Activated CD8-positive, alpha-beta memory T cell treated with anti-CD3 and anti-CD28 coated beads, Interleukin-2, amount 50 U/mL, for 1 hour (primary cell): ENCODE measurements around the gene WDR20.
"Not testable (repeated sequence)": the region's sequence is repeated elsewhere in the genome, so short reads cannot be mapped to it uniquely, and the experiment has no call there.

ENCODE experiments used
- DNase-seq: peaks from one replicate; pipeline ENCODE4 v3.0.0-alpha.2; 2020; ENCODE audit errors: extremely low read depth

The WDR20 gene, protein sequence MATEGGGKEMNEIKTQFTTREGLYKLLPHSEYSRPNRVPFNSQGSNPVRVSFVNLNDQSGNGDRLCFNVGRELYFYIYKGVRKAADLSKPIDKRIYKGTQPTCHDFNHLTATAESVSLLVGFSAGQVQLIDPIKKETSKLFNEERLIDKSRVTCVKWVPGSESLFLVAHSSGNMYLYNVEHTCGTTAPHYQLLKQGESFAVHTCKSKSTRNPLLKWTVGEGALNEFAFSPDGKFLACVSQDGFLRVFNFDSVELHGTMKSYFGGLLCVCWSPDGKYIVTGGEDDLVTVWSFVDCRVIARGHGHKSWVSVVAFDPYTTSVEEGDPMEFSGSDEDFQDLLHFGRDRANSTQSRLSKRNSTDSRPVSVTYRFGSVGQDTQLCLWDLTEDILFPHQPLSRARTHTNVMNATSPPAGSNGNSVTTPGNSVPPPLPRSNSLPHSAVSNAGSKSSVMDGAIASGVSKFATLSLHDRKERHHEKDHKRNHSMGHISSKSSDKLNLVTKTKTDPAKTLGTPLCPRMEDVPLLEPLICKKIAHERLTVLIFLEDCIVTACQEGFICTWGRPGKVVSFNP

DNA sequence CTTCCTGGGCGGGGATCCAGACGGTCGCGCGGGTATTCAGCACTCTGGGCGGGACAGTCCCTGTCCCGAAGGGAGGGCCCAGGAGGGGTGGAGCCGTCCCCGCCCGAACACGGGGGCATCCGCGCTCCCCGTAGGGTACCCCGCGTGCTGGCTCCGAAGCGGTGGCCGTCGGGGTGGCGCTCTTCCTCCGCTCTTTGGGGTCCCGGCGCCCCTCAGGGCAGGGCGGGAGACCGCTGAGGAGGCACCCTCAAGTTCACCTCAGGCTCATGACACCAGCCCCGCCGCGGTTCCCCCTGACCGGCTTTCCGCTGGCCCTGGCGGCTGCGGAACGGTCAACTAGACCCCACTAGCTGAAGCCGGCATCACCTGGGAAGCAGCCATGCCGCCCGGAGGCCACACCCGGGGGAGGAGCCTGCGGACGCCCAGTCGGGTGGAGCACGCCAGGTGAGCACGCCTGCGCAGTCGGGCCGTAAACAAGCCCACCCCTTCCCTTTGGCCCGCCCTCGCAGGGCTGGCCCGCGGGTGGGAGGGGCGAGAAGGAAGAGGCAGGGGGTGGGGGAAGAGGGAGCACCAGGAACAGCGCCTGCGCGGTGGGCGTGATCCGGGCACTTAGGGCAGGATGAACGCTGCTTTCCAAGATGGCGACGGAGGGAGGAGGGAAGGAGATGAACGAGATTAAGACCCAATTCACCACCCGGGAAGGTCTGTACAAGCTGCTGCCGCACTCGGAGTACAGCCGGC is at the start of gene WDR20:
Gene WDR20, plus strand, starts transcription at position 612 of the 741 bp plus-strand sequence. Its CDS starts 27 bp downstream, at position 639.
- peak; percentile 98 for DNase-seq

DNA sequence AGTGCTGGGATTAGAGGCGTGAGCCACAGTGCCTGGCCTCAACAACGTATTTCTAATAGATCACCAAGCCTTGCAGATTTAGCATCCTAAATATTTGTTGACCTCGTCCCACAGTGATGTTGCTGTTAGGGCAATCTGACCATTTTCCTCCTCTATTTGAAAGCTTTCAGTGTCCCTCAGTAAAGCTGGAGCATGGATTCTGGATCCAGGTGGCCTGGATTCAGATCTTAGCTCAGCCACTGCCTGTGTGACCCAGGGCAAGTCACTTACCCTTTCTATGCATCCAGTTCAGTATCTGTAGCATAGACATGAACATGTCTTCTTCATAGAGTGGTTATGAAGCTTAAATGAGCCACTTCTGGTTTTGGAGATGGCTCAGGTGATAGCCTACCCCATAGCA is 49.0 kb upstream of the WDR20 start:
- no peak for DNase-seq

DNA sequence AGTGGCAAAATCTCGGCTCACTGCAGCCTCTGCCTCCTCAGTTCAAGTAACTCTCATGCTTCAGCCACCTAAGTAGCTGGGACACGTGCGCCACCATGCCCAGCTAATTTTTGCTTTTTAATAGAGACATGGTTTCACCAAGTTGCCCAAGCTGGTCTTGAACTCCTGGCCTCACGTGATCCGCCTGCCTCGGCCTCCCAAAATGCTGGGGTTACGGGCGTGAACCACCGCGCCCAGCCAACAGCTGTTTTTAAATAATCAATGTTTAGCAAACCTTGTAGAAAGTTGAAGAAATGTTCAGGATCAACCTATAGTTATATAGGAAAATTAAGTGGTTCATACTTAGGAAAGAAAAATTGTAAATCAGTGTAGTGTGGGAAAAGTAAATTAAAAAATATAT is 46.9 kb upstream of the WDR20 start:
- DNase-seq, result no peak

DNA sequence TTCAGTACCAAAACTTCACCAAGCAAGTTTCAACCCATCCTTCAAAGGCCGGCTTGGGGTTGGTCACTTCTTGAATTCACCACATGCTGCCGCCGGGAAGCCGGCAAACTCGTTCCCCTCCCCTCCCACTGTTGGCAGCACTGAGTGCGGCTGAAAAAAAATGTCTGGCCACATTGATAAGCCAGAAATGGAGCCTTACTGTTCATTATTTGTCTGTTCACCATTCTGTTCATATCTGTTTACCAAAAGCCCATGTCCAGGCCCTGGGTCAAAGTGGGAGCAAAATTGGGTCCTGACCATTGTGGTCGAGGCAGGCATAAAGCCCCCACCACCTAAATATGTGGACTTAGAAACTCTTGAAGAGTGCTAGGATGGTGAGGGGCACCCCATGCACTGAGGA is 45.6 kb upstream of the WDR20 start:
- DNase-seq, result no peak

DNA sequence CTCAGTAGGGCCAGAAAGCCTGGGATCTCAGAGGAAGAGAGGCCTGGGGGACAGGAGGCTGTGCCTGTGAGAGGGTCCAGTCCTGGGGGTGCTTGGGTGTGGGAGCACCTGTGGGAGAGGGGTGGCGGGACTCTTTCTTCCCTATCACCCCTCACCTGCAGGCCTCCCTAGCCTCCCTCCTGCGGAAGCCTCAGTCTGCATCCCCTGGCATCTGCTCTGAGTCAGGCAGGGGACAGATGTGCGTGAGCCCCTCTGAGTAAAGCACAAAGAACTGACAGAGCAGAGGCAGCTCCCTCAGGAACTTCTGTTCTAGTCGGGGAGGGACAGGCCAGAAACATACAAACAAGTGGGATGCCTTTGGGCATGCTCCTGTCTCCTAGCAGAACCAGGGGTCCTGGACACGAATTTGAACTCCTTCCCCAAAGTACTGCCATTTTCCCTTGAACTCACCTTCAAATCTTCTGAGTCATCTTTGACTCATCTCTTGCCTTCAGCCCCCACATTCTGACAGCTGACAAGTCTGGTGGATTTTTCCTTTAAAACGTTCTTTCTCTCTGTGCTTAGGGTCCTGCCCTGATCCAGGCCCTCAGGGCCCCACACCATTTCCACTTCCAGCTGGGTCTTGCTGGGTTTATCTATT is 44.3 kb upstream of the WDR20 start:
- no peak for DNase-seq

DNA sequence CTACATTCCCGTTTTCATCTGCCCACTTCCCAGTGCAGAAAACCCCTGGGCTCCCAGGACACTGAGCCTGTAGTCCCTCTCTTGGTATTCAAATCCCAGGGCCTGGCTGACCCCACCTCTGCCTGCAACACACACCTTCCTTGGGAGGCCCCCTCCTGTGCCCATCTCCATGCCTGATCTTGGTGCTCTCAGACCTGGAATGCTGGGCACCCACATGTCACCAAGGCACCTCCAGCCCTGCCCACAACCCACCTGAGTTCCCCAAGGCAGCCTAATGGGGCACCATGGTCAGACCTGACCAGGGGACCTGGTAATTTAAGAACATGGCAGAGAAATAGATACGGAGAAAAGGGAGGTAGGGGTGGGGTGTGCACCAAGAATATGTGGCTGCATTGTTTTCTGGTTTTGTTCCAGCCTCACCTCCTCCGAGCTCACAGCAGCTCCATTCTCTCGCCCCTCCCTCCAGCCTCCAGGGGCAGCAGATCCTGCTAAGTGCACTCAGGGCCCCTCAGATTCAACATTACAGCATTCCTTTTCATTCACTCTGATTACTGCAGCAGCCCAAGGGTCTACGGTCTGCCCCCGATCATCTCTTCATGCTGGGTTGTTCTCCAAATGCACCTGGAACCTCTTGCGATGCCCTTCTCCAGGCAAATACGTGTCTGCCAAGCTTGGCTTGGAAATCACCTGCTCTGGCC is 43.7 kb upstream of the WDR20 start:
- DNase-seq, result no peak

GRCh38 chr14:102096569-102097188 is 43.0 kb upstream of the WDR20 start:
- no peak for DNase-seq

- DNase-seq, result no peak
These were observed 42.1 kb upstream of the WDR20 start for GRCh38 chr14:102097441-102098135.

DNA sequence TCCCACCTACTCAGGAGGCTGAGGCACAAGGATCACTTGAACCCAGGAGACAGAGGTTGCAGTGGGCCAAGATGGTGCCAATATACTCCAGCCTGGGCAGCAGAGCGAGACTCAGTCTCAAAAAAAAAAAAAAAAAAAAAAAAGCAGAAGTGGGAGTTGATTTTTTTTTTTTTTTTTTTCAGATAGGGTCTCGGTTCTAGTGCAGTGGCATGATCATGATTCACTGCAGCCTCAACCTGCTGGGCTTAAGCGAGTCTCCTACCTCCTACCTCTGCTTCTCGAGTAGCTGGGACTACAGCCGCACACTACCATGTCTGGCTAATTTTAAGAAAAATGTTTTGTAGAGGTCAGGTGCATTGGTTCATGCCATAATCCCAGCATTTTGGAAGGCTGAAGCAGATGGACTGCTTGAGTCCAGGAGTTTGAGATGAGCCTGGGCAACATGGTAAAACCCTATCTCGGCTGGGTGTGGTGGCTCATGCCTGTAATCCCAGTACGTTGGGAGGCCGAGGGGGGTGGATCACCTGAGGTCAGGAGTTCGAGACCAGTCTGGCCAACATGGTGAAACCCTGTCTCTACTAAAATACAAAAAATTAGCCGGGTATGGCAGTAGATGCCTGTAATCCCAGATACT is 36.5 kb upstream of the WDR20 start:
- DNase-seq, result no peak

DNA sequence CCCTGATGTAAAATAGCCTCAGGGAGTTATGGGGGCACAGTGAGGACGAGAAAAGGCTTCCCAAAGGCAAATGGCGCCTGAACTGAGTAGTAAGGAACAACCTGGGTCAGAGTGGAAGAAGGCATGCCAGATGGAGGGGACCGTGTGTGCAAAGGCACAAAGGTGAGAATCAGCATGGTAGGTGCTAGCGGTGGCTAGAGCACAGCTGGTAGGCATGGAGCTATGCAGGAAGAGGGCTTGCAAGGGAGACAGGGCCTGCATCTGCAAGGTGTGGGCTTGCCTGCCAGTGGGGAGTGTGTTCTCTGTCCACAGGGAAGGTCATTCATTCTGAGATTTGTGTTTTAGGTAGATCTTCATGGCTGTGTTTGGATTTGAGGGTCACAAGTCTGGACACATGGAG is 34.3 kb upstream of the WDR20 start:
- no peak for DNase-seq

DNA sequence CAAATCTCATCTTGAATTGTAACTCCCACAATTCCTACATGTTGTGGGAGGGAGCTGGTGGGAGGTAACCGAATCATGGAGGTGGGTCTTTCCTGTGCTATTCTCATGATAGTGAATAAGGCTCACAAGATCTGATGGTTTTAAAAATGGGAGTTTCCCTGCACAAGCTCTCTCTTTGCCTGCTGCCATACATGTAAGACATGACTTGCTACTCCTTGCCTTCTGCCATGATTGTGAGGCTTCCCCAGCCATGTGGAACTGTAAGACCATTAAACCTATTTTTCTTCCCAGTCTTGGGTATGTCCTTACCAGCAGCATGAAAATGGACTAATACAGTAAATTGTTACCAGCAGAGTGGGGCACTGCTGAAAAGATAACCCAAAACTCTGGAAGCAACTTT is 30.4 kb upstream of the WDR20 start:
- DNase-seq, result not testable (repeated sequence)

DNA sequence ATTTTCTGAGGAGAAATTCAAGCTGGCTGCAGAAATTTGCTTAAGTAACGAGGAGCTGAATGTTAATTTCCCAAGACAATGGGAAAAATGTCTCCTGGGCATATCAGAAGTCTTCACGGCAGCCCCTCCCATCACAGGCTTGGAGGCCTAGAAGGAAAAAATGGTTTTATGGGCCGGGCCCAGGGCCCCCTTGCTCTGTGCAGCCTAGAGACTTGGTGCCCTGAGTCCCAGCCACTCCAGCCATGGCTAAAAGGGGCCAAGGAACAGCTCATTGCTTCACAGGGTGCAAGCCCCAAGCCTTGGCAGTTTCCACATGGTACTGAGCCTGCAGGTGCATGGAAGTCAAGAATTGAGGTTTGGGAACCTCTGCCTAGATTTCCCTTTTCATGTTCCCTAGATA is 28.6 kb upstream of the WDR20 start:
- no peak for DNase-seq

- DNase-seq, result no peak
These were observed 23.1 kb upstream of the WDR20 start for GRCh38 chr14:102116361-102117180.

- no peak for DNase-seq
These were observed 21.8 kb upstream of the WDR20 start for GRCh38 chr14:102117852-102118251.

GRCh38 chr14:102120888-102121287 is 18.8 kb upstream of the WDR20 start:
- DNase-seq, result no peak

GRCh38 chr14:102121567-102121966 is 18.1 kb upstream of the WDR20 start:
- no peak for DNase-seq

DNA sequence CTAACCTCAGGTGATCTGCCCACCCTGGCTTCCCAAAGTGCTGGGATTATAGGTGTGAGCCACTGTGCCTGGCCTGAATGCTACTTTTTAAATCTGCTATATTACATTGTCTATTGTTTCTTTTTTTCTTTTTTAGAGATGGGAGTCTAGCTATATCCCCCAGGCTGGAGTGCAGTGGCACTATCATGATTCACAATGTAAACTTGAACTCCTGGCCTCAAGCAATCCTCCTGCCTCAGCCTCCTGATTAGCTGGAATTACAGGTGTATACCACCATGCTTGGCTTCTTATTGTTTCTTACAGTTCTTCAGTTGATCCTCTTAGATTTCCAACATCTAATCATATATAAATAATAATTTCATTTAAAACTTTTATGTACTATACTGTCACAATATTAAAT is 15.3 kb upstream of the WDR20 start:
- DNase-seq, result no peak

DNA sequence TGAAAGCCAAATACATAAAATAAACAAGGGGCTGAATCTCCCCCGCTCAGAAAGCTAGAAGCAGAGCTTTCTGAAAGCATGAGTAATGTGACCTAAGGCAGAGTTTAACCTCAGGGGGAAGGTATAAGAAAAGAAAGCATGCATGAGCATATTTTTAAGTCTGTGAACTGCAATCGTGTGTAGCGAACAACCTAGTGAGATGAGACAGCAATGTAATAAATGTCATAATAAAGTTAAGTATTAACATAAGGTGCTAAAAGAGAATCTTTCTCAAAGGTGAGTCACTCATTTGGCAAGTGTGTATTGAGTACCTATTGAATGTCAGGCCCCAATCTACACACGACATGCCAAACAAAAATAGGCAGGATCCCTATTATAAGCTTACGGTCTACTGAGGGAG is 14.2 kb upstream of the WDR20 start:
- no peak for DNase-seq

DNA sequence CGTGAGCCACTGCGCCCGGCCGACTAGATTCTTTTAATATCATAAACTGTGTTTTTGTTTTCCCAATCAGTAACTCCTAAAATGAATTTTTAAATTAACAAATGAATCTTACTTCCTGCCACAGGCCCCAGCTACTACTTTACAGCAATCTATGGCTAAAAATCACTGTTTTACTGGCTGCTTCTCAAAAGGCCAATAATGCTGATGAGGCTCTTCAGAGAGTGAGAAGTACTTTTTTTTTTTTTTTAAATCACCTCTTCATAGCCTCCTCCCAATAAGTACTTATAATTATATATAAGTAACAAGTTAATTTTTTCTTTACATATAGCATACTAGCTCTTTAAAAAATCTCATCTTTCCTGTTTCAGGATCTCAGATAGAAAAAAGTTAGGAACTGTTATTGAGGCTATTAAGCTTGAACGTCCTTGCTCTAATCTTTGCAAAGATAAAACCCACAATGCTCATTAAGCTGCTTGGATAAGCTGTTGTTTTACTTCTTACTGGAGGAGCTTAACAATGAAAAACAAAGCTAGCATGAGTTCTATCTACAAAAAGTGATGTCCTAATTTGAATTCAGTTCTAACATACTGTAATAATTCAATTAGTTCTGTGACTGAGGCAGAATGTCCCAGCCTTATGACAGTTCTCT is 12.8 kb upstream of the WDR20 start:
- no peak for DNase-seq
